Glomerular visceral epithelial cell (primary cell): ENCODE data around the gene DKK2.

Source experiments
- DNase-seq: peaks from one replicate; pipeline ENCODE4 v3.0.0-alpha.2; 2016; ENCODE audit errors: extremely low spot score

DKK2 gene

DNA sequence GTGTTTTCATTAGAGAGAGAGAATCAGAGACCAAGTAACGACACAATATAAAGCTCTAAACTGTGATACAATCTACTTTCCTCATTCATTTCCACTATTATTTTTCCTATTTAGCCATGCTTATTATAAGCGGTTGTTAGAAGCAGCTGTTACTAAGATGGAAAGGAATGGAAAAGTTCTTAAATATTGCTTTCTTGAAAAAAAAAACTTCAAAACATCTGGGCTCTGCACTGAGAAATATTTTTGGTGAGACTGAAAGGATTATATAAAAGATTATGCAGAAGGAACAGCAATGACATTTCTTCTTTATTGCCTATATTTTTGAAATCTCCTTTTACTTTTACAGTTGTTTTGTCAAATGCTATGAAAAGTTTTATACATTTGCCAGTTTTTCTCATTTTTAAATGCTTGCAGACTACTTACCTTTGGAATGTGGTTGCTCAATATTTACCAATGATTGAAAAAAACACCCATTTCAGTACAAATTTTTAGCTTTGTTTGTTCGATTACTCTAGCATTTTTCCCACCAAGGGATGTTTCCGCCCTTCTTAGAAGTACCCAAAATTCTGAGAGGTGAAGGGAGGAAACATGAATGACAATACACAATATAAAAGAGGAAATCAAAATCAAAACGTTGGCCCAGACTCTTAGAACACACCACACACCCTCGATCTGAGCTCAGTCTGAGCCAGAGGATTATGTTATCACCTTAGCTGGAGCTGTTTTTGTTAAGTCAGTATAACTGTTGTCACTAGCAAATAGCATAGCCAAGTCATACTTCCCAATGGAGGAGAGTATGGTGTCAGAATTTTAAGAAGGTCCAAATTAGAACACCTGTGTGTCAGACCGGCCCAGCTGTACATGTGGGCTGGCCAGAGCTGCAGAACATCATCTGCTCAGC lies 18.4 kb downstream of the DKK2 start:
- DNase-seq: no peak

DNA sequence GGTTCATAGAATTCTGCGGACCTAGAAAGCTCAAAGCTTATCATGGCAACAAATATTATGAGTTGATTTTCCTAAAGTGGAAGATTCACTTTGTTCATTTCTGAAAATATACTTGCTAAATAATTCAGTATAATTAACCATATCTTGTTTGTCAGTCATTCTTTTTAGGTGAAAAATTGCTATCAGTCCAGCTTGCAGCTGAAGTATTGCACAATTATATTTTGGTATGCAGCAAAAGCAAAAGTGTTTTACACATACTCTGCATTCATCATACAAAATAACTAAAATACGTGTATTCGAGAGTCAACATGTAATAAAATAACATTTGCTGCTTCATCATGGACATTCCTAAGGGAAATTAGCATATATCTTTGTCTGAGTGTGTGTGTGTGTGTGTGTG lies 24.8 kb downstream of the DKK2 start:
- DNase-seq: no peak

DNA sequence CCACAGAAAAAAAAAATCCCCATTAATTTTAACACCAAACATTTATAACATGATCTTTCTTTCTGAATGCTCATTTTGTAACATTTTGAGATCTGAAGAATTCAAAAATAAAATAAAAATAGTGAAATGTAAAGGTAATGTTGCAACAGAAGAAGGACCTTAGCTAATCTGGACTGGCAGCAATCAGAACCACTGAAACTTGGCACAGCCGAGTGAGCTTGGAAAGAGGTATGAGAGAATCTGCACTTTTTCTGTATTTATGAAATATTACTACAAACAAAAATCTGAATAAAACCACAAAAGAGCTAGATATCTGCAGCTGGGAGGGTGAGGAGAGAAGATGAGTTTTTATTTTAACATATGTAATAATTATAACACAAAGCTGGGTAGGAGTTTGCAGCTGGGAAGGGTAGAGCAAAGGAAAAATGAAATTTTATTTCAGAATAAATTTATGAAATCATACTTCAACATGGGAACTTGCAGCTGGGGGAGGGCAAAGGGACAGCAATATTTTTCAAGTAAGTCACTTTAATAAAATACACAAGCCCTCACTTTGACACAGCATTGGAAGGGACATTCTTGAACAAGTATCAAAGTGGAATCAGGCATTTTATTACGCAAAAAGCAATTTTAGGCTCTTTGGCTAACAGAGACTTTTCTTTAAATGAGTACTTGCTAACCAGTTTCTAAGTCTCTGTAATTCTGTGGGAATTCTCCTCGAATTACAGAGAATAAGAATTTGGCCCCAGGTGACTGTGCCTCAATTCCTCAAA lies 26.7 kb downstream of the DKK2 start:
- no peak for DNase-seq

- DNase-seq: no peak
These were observed 28.0 kb downstream of the DKK2 start for GRCh38 chr4:107008115-107008514.

DNA sequence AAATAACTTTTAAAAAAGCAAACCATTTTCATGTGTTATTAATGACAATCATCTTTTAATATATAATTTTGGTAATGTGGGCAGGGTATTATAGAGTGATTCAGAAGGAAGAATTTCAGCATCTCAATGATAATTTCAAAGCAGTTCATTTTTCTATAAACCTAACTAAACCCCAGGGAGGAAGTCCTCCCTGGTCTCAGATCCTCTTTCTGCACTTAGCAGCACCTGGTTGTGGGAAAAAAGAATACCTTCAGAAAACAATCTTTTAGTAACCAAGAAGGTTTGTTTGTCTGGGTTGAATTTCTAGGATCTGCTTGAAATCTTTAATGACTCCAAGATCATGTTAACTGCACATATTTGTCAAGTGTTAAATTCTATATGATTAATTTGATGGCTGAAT lies 29.9 kb downstream of the DKK2 start:
- DNase-seq: no peak

DNA sequence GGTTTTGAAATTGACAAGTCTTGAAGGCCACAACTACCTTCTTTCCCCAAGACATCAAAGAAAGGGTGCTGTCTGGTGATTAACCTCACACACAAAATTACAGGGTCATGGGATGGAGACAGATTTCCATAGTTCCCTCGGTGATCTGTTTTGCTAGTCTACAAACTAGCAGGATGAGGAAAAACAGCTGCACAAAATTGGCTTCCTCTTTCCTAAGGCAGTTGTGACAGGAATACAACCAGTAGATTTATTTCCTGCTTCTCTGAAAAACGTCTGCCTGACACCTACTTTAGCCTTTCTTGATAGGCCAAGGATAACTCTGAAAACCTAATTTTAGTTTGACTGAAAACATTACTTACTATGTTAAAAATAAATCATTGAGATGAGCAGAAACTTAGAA lies 39.6 kb downstream of the DKK2 start:
- DNase-seq: no peak

DNA sequence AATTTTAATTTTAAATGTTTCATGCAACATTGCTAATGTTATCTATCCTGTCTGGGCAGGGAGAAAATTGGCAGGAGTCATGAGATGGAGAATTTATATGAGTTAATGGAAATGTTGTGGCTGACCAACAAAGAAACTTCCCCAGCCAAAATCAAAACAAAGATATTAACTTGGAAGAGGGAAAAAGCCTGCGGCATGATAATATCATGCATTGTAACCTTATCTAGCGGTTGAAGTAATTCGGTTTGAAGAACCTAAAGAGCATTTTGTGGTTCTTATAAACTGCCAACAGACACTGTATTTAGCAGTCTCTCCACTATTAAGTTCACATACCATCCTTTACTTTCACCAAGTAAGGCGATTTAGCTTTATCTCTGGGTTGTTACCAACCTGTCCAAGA lies 42.3 kb downstream of the DKK2 start:
- no peak for DNase-seq

GRCh38 chr4:106987311-106987710 lies 48.8 kb downstream of the DKK2 start:
- no peak for DNase-seq

DNA sequence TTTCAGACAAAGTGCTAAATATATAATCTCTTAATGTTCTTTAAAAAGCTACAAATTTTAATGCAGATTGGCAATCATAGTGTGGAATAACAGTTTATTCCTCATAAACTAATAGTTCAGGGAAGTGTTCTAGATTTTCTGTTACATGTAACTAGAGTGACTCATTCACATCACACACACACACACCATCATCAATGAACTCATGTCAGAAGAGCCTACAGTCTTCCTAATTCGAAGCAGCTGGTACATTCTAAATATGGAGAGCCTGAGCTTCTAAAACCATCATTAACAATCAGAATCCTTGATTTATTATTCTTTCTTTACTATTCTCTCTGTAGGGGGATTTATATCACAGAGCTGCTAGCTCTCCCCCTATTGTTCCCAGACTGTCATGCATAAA lies 49.6 kb downstream of the DKK2 start:
- DNase-seq: peak; percentile 2

GRCh38 chr4:106985830-106986229 lies 50.3 kb downstream of the DKK2 start:
- DNase-seq: no peak

DNA sequence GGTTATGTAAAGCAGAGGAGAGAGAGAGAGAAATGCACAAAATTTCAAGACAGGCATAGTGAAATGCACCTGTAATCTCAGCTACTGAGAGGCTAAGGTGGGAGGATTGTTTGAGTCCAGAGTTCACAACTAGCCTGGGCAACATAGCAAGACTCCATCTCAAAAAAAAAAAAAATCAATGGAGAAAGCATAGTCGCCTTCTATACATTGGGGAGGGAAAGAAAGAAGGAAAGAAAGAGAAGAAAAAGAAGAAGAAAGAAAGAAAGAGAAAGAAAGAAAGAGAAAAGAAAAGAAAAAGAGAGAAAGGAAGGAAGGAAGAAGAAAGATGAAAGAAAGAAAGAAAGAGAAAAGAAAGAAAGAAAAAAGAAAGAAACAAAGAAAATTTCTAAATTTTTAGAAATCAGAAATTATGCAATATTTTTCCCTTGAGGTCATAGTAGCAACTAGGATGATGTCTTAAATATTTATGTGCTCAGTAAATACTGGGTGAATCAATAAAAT lies 53.4 kb downstream of the DKK2 start:
- DNase-seq: no peak

GRCh38 chr4:106981431-106981830 lies 54.7 kb downstream of the DKK2 start:
- DNase-seq: no peak

- DNase-seq: no peak
These were observed 56.6 kb downstream of the DKK2 start for GRCh38 chr4:106979476-106979875.

- DNase-seq: no peak
These were observed 57.9 kb downstream of the DKK2 start for GRCh38 chr4:106978046-106978774.

DNA sequence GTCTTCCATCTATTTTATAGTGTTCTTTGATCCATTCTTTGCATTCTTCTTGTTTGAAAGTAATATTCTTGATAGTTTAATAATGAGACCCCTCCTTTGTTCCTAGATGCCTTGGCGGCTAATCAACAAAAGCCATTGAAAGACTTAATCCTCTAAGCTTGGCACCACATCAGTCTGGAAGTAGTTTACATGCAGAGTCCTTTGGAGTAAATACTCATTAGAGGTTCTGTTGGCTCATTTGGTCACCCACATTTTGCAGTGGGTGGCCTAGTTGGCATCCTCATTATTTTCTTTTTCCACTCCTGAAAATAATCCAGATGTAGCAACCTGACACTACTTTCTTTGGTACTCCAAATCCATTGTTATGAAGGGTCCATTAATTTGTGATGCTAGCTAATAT lies 64.5 kb downstream of the DKK2 start:
- DNase-seq: no peak

DNA sequence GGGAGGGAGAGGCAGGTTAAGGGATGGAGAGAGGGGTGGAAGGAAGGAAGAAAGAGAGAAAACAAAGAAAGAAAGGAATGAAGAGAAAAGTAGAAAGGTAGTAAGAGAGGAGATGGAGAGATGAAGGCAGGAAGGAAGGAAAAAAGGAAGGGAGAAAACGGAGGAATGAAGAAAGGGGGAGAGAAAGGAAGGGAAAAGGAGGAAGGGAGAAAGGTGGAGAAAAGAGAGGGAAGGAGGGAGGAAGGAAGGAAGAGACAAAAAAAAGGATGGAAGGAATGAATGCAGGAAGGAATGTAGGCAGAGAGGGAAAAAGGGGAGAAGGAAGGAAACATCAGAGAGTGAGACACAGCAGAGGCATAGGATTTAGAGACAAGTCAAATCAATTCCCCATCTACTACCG lies 68.2 kb downstream of the DKK2 start:
- no peak for DNase-seq

GRCh38 chr4:106953036-106953705 lies 82.9 kb downstream of the DKK2 start:
- no peak for DNase-seq

DNA sequence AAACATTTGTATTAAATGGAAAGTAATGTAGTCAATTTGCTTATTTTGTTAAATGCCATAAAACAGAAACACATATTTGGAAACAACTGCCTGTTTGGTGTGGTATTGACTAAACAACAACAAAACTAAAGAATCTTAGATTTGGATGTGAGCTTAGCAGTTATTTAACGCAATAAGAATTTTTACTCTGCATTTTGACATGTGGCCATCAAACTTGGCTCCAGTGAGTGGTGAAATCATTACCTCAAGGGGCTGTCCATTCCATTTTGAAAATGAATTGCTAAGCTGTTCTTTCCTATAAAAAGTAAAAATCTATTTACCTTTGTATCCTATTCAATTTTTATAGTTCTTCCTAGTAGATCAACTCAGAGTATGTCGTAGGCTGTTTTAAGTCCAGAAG lies 84.2 kb downstream of the DKK2 start:
- no peak for DNase-seq

DNA sequence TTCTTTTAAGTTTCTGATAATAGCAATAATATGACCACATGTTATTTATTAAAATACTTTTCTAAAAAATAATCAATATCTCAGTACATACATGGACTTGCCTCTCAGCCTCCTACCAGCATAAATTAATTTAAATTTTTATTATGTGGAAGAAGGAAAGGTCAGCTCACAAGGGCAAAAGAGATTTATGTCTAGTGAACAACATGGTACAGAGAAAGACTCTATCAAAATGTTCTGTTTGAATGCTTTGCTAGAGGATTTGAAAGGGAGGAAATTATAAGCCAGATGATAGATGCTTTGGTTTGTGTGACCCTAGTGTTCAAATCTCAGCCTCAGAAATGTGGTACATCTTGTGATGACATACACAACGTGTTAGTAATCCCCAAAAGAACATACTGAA lies 94.3 kb downstream of the DKK2 start:
- no peak for DNase-seq

GRCh38 chr4:106930522-106930921 lies 105.6 kb downstream of the DKK2 start:
- no peak for DNase-seq

DNA sequence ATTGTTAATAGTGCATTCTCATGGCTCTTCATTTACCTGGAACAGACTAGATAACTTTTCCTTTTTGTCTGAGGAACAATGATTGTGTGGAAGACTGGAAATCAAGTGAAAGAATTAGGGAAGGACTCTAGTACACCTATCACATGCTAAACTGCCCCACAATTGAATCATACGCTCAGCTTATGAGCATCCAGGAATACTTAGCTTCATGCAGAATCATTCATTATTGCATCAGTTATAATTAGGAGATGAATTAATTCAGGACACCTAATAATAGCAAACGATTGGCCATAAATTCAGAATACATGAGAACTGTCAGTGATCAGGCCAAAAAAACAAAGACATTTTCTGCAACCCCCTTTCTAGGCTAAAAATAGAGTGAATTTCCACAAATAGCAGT lies 106.9 kb downstream of the DKK2 start:
- no peak for DNase-seq

GRCh38 chr4:106914223-106914622 lies 121.9 kb downstream of the DKK2 start:
- no peak for DNase-seq
